ENCODE data around the gene TLCD5. TPM values are rescaled to one million over a fixed set of nuclear protein-coding genes. Genes with fewer than 3 reads are reported as not detected.

TLCD5 gene
- total and polyA plus RNA-seq, 2 donors (not counting 1 experiment from before 2014, with no cell fraction given): 13.2 to 17.0 TPM

- peaks cover 84% of the 10 kb centered on the region for H3K79me2 ChIP-seq (ENCODE audit: control insufficient read depth, insufficient read depth, low read length)
- no peak overlapping the region for H3K9ac ChIP-seq (ENCODE audit: insufficient read depth, low read length)
- no peak overlapping the region for H3K4me3 ChIP-seq (replicated peaks in 1 of 4; ENCODE audit: control extremely low read depth in 1 of 4, insufficient read depth in 1 of 4, low read depth in 3 of 4, low read length in 4 of 4)
- DNase-seq (ENCODE audit: low read depth in 2 of 2): no peak
- H3K9me3 ChIP-seq (ENCODE audit: control insufficient read depth, insufficient read depth, low read depth, low read length): no peaks in the 10 kb centered on the region
- peaks cover 1% of the 10 kb centered on the region for H4K20me1 ChIP-seq (ENCODE audit: control insufficient read depth, extremely low read depth, insufficient read depth, low read length)
- no peak overlapping the region for H3K27ac ChIP-seq (ENCODE audit: insufficient read depth, low read length)
- no peak overlapping the region for H2AFZ ChIP-seq (ENCODE audit: low read length)
- no peak for TF ChIP-seq EZH2 (IDR thresholded peaks at IDR 0.05; ENCODE audit: low read length, missing control alignments)
- TF ChIP-seq, protein P1, sequence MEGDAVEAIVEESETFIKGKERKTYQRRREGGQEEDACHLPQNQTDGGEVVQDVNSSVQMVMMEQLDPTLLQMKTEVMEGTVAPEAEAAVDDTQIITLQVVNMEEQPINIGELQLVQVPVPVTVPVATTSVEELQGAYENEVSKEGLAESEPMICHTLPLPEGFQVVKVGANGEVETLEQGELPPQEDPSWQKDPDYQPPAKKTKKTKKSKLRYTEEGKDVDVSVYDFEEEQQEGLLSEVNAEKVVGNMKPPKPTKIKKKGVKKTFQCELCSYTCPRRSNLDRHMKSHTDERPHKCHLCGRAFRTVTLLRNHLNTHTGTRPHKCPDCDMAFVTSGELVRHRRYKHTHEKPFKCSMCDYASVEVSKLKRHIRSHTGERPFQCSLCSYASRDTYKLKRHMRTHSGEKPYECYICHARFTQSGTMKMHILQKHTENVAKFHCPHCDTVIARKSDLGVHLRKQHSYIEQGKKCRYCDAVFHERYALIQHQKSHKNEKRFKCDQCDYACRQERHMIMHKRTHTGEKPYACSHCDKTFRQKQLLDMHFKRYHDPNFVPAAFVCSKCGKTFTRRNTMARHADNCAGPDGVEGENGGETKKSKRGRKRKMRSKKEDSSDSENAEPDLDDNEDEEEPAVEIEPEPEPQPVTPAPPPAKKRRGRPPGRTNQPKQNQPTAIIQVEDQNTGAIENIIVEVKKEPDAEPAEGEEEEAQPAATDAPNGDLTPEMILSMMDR (conservative IDR thresholded peaks at IDR 0.05 in 1 of 2, IDR thresholded peaks at IDR 0.05 in 1 of 2; ENCODE audit: low read depth in 1 of 2, low read length in 2 of 2): no peak
- no peaks in the 10 kb centered on the region for H3K36me3 ChIP-seq (ENCODE audit: control insufficient read depth, insufficient read depth, low read length)
- H3K4me2 ChIP-seq (ENCODE audit: extremely low read depth, insufficient read depth, low read length): no peak overlapping the region
- H3K27me3 ChIP-seq (ENCODE audit: control insufficient read depth, insufficient read depth, low read length): no peaks in the 10 kb centered on the region
- H3K4me1 ChIP-seq (ENCODE audit: control insufficient read depth, extremely low read depth, insufficient read depth, low read length): peaks cover 6% of the 10 kb centered on the region
Measured at GRCh38 chr11:120376547-120377182, 51.6 kb downstream of the TLCD5 start.

GRCh38 chr11:120378474-120378873 is 53.4 kb downstream of the TLCD5 start:
- Histone ChIP-seq H3K36me3 (ENCODE audit: control insufficient read depth, insufficient read depth, low read length) (no peaks in the 10 kb centered on the region), H3K9me3 (ENCODE audit: control insufficient read depth, insufficient read depth, low read depth, low read length) (no peaks in the 10 kb centered on the region), H3K27ac (ENCODE audit: insufficient read depth, low read length) (no peak overlapping the region), H3K4me1 (ENCODE audit: control insufficient read depth, extremely low read depth, insufficient read depth, low read length) (peaks cover 6% of the 10 kb centered on the region), H4K20me1 (ENCODE audit: control insufficient read depth, extremely low read depth, insufficient read depth, low read length) (no peaks in the 10 kb centered on the region), H2AFZ (ENCODE audit: low read length) (no peak overlapping the region), H3K79me2 (ENCODE audit: control insufficient read depth, insufficient read depth, low read length) (peaks cover 90% of the 10 kb centered on the region), H3K4me3 (replicated peaks in 1 of 4; ENCODE audit: control extremely low read depth in 1 of 4, insufficient read depth in 1 of 4, low read depth in 3 of 4, low read length in 4 of 4) (no peak overlapping the region), H3K4me2 (ENCODE audit: extremely low read depth, insufficient read depth, low read length) (no peak overlapping the region), H3K27me3 (ENCODE audit: control insufficient read depth, insufficient read depth, low read length) (no peaks in the 10 kb centered on the region), H3K9ac (ENCODE audit: insufficient read depth, low read length) (no peak overlapping the region)
- no peak for DNase-seq (ENCODE audit: low read depth in 2 of 2)
- TF ChIP-seq, protein P1 (conservative IDR thresholded peaks at IDR 0.05 in 1 of 2, IDR thresholded peaks at IDR 0.05 in 1 of 2; ENCODE audit: low read depth in 1 of 2, low read length in 2 of 2): no peak
- no peak for TF ChIP-seq EZH2 (IDR thresholded peaks at IDR 0.05; ENCODE audit: low read length, missing control alignments)

- Histone ChIP-seq H3K4me3 (replicated peaks in 1 of 4; ENCODE audit: control extremely low read depth in 1 of 4, insufficient read depth in 1 of 4, low read depth in 3 of 4, low read length in 4 of 4) (no peak overlapping the region), H3K36me3 (ENCODE audit: control insufficient read depth, insufficient read depth, low read length) (no peaks in the 10 kb centered on the region), H3K4me2 (ENCODE audit: extremely low read depth, insufficient read depth, low read length) (peak overlapping the region; percentile 45), H3K79me2 (ENCODE audit: control insufficient read depth, insufficient read depth, low read length) (peaks cover 90% of the 10 kb centered on the region), H3K4me1 (ENCODE audit: control insufficient read depth, extremely low read depth, insufficient read depth, low read length) (peaks cover 8% of the 10 kb centered on the region), H3K9me3 (ENCODE audit: control insufficient read depth, insufficient read depth, low read depth, low read length) (no peaks in the 10 kb centered on the region), H4K20me1 (ENCODE audit: control insufficient read depth, extremely low read depth, insufficient read depth, low read length) (no peaks in the 10 kb centered on the region), H3K27ac (ENCODE audit: insufficient read depth, low read length) (no peak overlapping the region), H3K27me3 (ENCODE audit: control insufficient read depth, insufficient read depth, low read length) (no peaks in the 10 kb centered on the region), H3K9ac (ENCODE audit: insufficient read depth, low read length) (no peak overlapping the region), H2AFZ (ENCODE audit: low read length) (no peak overlapping the region)
- DNase-seq (ENCODE audit: low read depth in 2 of 2): no peak
- no peak for TF ChIP-seq EZH2 (IDR thresholded peaks at IDR 0.05; ENCODE audit: low read length, missing control alignments)
- TF ChIP-seq, protein P1 (conservative IDR thresholded peaks at IDR 0.05 in 1 of 2, IDR thresholded peaks at IDR 0.05 in 1 of 2; ENCODE audit: low read depth in 1 of 2, low read length in 2 of 2): no peak
Measured at GRCh38 chr11:120381401-120381800, 56.3 kb downstream of the TLCD5 start.

Other genes with a start within 250 kb of the TLCD5 start
- not detected in 2 replicates for gene TRIM29, start 187.2 kb upstream of the TLCD5 start, total RNA-seq
- gene TRIM29, start 187.2 kb upstream of the TLCD5 start, polyA plus RNA-seq: not detected in 2 replicates
- gene OAF, start 114.3 kb upstream of the TLCD5 start, total RNA-seq: 16.7 and 20.0 TPM in 2 replicates
- gene OAF, start 114.3 kb upstream of the TLCD5 start, polyA plus RNA-seq: 22.7 and 27.5 TPM in 2 replicates
- not detected in 2 replicates for gene POU2F3, start 85.2 kb upstream of the TLCD5 start, total RNA-seq
- gene POU2F3, start 85.2 kb upstream of the TLCD5 start, polyA plus RNA-seq: 0.23 TPM in 1 of 2 replicates, not detected in the other
- gene ARHGEF12, start 11.1 kb downstream of the TLCD5 start, total RNA-seq: 107 and 141 TPM in 2 replicates
- gene ARHGEF12, start 11.1 kb downstream of the TLCD5 start, polyA plus RNA-seq: 52.7 and 63.1 TPM in 2 replicates
- 0.17 and 0.77 TPM in 2 replicates for gene GRIK4, start 186.4 kb downstream of the TLCD5 start, total RNA-seq
- gene GRIK4, start 186.4 kb downstream of the TLCD5 start, polyA plus RNA-seq: 0.33 and 1.5 TPM in 2 replicates